WI38 (cell line): ENCODE data around the gene COQ2.

Experiments used
- H3K4me3 ChIP-seq: 2 replicates; pipeline ENCODE4 v1.5.1; 2011; ENCODE audit warnings: low read depth, mild to moderate bottlenecking, control low read depth, low read length
- TF ChIP-seq, protein P1 (sequence below): IDR thresholded peaks from 2 replicates; pipeline ENCODE4 v1.5.1; 2012; ENCODE audit warnings: low read depth, mild to moderate bottlenecking, control low read depth, low read length

The COQ2 gene

DNA sequence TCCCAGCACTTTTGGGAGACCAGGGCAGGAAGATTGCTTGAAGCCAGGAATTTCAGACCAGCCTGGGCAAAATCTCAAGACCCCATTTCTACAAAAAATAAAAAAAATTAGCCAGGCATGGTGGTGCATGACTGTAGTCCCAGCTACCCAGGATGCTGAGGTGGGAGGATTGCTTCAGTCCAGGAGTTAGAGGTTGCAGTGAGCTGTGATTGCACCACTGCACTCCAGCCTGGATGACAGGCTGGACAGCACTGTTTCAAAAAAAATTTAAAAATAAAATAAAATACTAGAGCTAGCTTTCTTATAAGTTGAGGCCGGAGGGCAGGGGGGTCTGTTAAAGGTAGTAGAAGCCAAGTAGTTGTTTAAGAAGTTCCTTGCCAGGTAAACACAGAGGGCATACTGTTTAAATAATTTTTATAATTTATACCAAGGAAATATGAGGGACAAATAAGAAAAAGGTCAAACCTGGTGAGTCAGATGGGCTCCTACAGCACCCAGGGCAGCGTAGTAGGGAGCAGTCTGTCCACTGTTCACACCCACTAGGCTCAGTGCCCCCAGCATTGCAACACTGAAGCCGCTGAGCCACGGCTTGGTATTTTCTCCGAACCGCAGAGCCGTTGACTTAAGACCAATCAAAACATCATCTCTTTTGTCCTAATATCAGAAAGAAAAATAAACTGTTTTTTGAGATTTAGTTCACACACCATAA is 17.3 kb downstream of the COQ2 start:
- no peak overlapping the region for H3K4me3 ChIP-seq
- TF ChIP-seq, protein P1, sequence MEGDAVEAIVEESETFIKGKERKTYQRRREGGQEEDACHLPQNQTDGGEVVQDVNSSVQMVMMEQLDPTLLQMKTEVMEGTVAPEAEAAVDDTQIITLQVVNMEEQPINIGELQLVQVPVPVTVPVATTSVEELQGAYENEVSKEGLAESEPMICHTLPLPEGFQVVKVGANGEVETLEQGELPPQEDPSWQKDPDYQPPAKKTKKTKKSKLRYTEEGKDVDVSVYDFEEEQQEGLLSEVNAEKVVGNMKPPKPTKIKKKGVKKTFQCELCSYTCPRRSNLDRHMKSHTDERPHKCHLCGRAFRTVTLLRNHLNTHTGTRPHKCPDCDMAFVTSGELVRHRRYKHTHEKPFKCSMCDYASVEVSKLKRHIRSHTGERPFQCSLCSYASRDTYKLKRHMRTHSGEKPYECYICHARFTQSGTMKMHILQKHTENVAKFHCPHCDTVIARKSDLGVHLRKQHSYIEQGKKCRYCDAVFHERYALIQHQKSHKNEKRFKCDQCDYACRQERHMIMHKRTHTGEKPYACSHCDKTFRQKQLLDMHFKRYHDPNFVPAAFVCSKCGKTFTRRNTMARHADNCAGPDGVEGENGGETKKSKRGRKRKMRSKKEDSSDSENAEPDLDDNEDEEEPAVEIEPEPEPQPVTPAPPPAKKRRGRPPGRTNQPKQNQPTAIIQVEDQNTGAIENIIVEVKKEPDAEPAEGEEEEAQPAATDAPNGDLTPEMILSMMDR = no peak

- no peak overlapping the region for H3K4me3 ChIP-seq
- TF ChIP-seq, protein P1 = no peak
Observed at GRCh38 chr4:83266689-83267088, 17.9 kb downstream of the COQ2 start.

GRCh38 chr4:83263106-83263505 is 21.5 kb downstream of the COQ2 start:
- H3K4me3 ChIP-seq = no peak overlapping the region
- TF ChIP-seq, protein P1 = no peak

- no peak overlapping the region for H3K4me3 ChIP-seq
- TF ChIP-seq, protein P1 = no peak
Observed at GRCh38 chr4:83262682-83263081, 21.9 kb downstream of the COQ2 start.

- H3K4me3 ChIP-seq = no peak overlapping the region
- TF ChIP-seq, protein P1 = no peak
Observed at GRCh38 chr4:83261307-83261706, 23.3 kb downstream of the COQ2 start.

GRCh38 chr4:83259586-83259985 is 25.0 kb downstream of the COQ2 start:
- TF ChIP-seq, protein P1 = no peak

GRCh38 chr4:83258461-83258860 is 26.1 kb downstream of the COQ2 start:
- TF ChIP-seq, protein P1 = no peak
- H3K4me3 ChIP-seq = no peak overlapping the region

More at GRCh38 chr4:83259586-83259985, 25.0 kb downstream of the COQ2 start:
- H3K4me3 ChIP-seq = no peak overlapping the region
